Activated CD8-positive, alpha-beta memory T cell treated with anti-CD3 and anti-CD28 coated beads for 1 hour (primary cell): ENCODE data around the gene PTPN22.

Experiments
- DNase-seq, 2 donors: peaks; one replicate each; pipeline ENCODE4 v3.0.0-alpha.2; 2020; ENCODE audit warnings: low read depth in 1 of 2; ENCODE audit errors: extremely low read depth in 1 of 2

PTPN22 gene

GRCh38 chr1:113871597-113872113 lies at the start of gene PTPN22:
Gene PTPN22, minus strand, starts transcription at chr1:113871712.
- DNase-seq = peak; percentile 57 to 64

GRCh38 chr1:113918243-113918642 lies 46.7 kb upstream of the PTPN22 start:
- no peak for DNase-seq

- no peak for DNase-seq
Measured at GRCh38 chr1:113917400-113918082, 46.0 kb upstream of the PTPN22 start.

- DNase-seq = no peak
Measured at GRCh38 chr1:113916974-113917373, 45.5 kb upstream of the PTPN22 start.

GRCh38 chr1:113913887-113914664 lies 42.6 kb upstream of the PTPN22 start:
- no peak for DNase-seq

DNA sequence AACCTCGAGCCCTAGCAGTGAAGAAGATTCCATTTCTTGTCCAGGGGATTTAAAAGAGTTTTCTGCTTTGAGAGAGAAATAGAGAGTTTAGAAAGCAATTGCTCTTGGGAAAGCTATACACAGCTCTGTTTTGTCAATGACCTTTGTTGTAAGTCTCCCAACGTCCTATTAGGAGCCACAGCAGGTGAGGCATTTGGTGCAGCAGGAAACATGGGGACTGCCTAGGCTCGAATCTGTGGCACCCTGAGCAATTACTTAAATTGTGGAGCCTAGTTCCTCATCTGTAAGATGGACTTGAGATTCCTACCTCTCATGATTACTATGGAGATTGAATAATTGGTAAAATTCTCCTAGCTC lies 41.8 kb upstream of the PTPN22 start:
- DNase-seq = no peak

GRCh38 chr1:113912594-113913311 lies 41.2 kb upstream of the PTPN22 start:
- DNase-seq = no peak

DNA sequence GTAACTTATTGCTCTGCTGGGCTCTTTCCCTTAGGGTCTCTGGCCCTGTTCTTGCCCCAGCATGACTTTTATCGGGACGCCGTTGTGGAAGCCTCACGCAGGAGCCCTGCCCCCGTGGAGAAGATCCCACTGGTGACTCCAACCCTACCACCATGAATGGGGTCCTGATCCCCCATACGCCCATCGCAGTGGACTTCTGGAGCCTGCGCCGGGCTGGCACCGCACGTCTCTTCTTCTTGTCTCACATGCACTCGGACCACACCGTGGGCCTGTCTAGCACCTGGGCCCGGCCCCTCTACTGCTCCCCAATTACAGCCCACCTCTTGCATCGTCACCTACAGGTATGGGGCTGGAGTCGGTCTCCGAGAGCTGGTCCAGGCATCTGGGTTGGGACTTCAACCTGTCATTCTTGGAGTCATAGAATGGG lies 33.9 kb upstream of the PTPN22 start:
- peak in 1 of 2 donors; percentile 12 for DNase-seq

GRCh38 chr1:113904674-113905434 lies 33.3 kb upstream of the PTPN22 start, which contains the start of the genes AP4B1 and DCLRE1B:
Gene AP4B1, minus strand, starts transcription at chr1:113904799. Its CDS starts 82 bp downstream, at chr1:113904717.
Gene DCLRE1B, plus strand, starts transcription at chr1:113905326. Its CDS starts 261 bp downstream, at chr1:113905587.
- peak; percentile 90 to 94 for DNase-seq

DNA sequence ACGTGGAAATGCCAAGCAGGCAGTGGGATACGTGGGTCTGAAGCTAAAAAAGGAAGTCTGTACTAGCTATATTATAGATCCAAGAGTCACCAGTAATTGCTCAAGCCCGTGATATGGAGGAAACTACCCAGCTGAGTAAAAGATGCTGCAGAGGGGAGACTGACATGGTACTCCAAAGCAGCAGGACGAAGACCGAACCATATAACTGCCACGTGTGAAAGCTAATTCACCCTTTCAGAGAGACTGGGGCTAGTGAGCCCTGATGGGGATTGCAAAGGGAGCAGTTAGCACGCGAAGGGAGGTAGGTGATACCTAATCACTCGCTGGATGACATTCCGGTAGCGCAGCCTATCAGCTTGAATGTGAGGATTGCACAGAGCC lies 32.8 kb upstream of the PTPN22 start:
- no peak for DNase-seq

DNA sequence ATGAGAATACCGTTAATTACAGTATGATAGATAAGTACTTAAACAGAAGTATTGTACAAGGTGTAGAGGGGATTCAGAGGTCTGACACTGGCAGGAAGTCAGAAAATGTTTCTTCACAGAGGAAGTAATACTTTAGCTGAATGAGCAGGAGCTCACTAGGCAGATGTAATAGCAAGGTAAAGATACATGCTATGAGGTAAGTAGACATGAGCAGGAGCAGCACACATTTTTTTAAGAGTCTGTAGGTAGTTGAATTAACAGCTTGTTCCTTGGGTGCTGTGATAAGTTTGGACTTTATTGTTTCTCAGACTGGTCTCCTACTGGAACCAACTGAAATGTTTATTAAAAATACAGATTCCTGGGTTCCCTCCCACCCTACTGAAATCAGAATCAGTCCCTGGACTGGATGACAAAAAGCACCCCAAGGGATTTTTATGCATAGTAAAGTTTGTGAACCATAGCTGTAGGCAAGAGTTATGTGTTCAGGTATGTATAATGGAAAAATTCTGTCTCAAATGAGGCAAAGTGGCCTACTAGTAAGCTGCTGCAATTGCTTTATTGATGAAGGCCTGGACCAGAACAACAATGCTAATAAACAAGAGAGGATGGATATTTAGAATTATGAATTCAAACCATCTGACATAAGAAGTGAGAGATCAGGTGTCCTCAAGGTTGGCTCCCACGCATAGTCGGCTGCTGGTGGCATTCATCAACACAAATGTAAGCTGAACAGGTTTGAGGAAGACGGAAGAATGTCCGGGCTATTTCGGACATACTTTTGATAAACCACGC lies 32.2 kb upstream of the PTPN22 start:
- DNase-seq = no peak

GRCh38 chr1:113901191-113901590 lies 29.7 kb upstream of the PTPN22 start:
- no peak for DNase-seq

- DNase-seq = no peak
Measured at GRCh38 chr1:113899111-113899510, 27.6 kb upstream of the PTPN22 start.

GRCh38 chr1:113898241-113898814 lies 26.8 kb upstream of the PTPN22 start:
- no peak for DNase-seq

DNA sequence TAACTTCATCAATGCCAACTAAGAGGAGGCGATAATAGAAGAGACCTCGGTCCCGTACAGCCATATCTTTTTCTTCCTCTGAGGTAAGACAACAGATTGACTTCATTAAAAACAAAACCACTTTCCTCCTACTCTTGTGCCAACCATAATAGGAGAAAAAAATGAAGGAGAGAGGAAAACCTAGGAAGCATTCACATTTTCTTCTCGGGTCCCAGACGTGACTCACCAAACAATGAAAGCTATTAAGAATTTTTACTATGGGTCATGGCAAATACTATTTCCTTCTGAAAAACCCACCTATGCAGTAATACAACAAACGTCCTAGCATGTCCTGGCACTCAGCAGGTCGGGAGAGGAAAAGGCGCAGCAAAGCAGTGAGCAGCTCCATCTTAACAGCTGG lies 24.4 kb upstream of the PTPN22 start:
- no peak for DNase-seq

GRCh38 chr1:113895098-113895497 lies 23.6 kb upstream of the PTPN22 start:
- DNase-seq = no peak

- no peak for DNase-seq
Measured at GRCh38 chr1:113893267-113893666, 21.8 kb upstream of the PTPN22 start.

DNA sequence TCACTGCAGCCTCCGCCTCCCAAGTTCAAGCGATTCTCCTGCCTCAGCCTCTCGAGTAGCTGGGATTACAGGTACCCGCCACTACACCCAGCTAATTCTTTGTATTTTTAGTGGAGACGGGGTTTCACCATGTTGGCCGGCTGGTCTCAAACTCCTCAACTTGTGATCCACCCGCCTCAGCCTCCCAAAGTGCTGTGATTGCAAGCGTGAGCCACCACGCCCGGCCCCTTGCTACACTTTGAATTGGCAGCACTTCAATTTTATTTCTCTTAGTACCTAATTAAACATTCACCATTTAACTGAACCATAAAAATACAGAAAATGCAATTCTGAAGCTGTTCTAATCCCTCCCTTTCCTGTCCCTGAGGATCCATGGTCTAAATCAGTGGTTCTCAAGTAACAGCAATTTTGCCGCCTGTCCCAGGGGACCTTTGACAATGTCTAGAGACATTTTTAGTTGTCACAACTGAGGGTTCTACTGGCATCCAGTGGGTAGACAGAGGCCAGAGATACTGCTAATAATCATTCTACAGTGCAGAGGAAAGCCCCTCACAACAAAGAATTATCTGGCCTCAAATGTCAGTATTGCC lies 20.2 kb upstream of the PTPN22 start:
- DNase-seq = no peak

GRCh38 chr1:113890816-113891215 lies 19.3 kb upstream of the PTPN22 start:
- DNase-seq = no peak
